ENCODE measurements around the gene ACTR5. TPM values are rescaled to one million over a fixed set of nuclear protein-coding genes. Genes with fewer than 3 reads are reported as not detected.

ACTR5 gene
- total and polyA plus RNA-seq, 4 donors, result 1.9 to 5.4 (median 4.0) TPM

DNA sequence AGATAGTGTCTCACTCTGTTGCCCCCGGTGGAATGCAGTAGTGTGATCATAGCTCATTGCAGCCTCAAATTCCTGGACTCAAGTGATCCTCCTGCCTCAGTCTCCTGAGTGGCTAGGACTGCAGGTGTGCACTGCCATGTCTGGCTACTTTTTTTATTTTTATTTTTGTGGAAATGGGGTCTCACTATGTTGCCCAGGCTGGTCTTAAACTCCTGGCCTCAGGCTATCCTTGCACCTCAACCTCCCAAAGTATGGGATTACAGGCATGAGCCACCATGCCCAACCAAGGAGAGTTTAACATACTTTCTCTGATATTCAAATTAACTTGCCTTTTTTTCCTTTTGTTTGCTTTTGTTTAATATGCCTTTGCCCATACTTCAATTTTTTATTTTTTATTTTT lies 10.4 kb upstream of the ACTR5 start:
- Histone ChIP-seq H3K27me3 (ENCODE audit: control insufficient read depth in 4 of 4, insufficient read depth in 4 of 4, low read length in 3 of 4) (peaks cover 0 to 11% (median 2%) of the 10 kb centered on the region in 4 donors), H3K9ac (ENCODE audit: low read depth in 1 of 2, low read length in 2 of 2) (no peak overlapping the region), H3K36me3 (ENCODE audit: control insufficient read depth in 4 of 4, insufficient read depth in 3 of 4, low read depth in 1 of 4, low read length in 3 of 4) (no peaks in the 10 kb centered on the region), H3K4me1 (ENCODE audit: control insufficient read depth in 4 of 4, insufficient read depth in 4 of 4, low read length in 3 of 4) (no peaks in the 10 kb centered on the region), H3K4me3 (ENCODE audit: low read depth in 1 of 3, low read length in 3 of 3) (no peak overlapping the region), H3K27ac (ENCODE audit: low read depth in 1 of 2, low read length in 2 of 2) (no peak overlapping the region), H3K9me3 (ENCODE audit: control insufficient read depth in 4 of 4, low read length in 3 of 4) (no peaks in the 10 kb centered on the region)
- TF ChIP-seq EGR1 (IDR thresholded peaks at IDR 0.05; ENCODE audit: low read depth in 2 of 2) (no peak), TAF1 (conservative IDR thresholded peaks at IDR 0.05) (no peak), RAD21 (IDR thresholded peaks at IDR 0.05) (no peak), GABPA (IDR thresholded peaks at IDR 0.05 in 1 of 2, conservative IDR thresholded peaks at IDR 0.05 in 1 of 2) (no peak), HNF4A (conservative IDR thresholded peaks at IDR 0.05) (no peak), HNF4G (IDR thresholded peaks at IDR 0.05) (no peak), FOXA1 (IDR thresholded peaks at IDR 0.05) (no peak), YY1 (IDR thresholded peaks at IDR 0.05) (no peak), JUND (IDR thresholded peaks at IDR 0.05) (no peak), SP1 (IDR thresholded peaks at IDR 0.05) (no peak)
- TF ChIP-seq, protein P1, sequence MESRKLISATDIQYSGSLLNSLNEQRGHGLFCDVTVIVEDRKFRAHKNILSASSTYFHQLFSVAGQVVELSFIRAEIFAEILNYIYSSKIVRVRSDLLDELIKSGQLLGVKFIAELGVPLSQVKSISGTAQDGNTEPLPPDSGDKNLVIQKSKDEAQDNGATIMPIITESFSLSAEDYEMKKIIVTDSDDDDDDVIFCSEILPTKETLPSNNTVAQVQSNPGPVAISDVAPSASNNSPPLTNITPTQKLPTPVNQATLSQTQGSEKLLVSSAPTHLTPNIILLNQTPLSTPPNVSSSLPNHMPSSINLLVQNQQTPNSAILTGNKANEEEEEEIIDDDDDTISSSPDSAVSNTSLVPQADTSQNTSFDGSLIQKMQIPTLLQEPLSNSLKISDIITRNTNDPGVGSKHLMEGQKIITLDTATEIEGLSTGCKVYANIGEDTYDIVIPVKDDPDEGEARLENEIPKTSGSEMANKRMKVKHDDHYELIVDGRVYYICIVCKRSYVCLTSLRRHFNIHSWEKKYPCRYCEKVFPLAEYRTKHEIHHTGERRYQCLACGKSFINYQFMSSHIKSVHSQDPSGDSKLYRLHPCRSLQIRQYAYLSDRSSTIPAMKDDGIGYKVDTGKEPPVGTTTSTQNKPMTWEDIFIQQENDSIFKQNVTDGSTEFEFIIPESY (IDR thresholded peaks at IDR 0.05), result no peak
- TF ChIP-seq, protein P2, sequence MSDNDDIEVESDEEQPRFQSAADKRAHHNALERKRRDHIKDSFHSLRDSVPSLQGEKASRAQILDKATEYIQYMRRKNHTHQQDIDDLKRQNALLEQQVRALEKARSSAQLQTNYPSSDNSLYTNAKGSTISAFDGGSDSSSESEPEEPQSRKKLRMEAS (IDR thresholded peaks at IDR 0.05), result no peak
- TF ChIP-seq, protein P3, sequence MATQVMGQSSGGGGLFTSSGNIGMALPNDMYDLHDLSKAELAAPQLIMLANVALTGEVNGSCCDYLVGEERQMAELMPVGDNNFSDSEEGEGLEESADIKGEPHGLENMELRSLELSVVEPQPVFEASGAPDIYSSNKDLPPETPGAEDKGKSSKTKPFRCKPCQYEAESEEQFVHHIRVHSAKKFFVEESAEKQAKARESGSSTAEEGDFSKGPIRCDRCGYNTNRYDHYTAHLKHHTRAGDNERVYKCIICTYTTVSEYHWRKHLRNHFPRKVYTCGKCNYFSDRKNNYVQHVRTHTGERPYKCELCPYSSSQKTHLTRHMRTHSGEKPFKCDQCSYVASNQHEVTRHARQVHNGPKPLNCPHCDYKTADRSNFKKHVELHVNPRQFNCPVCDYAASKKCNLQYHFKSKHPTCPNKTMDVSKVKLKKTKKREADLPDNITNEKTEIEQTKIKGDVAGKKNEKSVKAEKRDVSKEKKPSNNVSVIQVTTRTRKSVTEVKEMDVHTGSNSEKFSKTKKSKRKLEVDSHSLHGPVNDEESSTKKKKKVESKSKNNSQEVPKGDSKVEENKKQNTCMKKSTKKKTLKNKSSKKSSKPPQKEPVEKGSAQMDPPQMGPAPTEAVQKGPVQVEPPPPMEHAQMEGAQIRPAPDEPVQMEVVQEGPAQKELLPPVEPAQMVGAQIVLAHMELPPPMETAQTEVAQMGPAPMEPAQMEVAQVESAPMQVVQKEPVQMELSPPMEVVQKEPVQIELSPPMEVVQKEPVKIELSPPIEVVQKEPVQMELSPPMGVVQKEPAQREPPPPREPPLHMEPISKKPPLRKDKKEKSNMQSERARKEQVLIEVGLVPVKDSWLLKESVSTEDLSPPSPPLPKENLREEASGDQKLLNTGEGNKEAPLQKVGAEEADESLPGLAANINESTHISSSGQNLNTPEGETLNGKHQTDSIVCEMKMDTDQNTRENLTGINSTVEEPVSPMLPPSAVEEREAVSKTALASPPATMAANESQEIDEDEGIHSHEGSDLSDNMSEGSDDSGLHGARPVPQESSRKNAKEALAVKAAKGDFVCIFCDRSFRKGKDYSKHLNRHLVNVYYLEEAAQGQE (IDR thresholded peaks at IDR 0.05), result no peak
- TF ChIP-seq, protein P4, sequence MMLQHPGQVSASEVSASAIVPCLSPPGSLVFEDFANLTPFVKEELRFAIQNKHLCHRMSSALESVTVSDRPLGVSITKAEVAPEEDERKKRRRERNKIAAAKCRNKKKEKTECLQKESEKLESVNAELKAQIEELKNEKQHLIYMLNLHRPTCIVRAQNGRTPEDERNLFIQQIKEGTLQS (IDR thresholded peaks at IDR 0.05), result no peak
- TF ChIP-seq, protein P5, sequence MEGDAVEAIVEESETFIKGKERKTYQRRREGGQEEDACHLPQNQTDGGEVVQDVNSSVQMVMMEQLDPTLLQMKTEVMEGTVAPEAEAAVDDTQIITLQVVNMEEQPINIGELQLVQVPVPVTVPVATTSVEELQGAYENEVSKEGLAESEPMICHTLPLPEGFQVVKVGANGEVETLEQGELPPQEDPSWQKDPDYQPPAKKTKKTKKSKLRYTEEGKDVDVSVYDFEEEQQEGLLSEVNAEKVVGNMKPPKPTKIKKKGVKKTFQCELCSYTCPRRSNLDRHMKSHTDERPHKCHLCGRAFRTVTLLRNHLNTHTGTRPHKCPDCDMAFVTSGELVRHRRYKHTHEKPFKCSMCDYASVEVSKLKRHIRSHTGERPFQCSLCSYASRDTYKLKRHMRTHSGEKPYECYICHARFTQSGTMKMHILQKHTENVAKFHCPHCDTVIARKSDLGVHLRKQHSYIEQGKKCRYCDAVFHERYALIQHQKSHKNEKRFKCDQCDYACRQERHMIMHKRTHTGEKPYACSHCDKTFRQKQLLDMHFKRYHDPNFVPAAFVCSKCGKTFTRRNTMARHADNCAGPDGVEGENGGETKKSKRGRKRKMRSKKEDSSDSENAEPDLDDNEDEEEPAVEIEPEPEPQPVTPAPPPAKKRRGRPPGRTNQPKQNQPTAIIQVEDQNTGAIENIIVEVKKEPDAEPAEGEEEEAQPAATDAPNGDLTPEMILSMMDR (IDR thresholded peaks at IDR 0.05; ENCODE audit: low read depth, low read length, missing input control), result no peak
- 77% methylated on average over 1 of the region's 1 CpG for WGBS
- DNase-seq (ENCODE audit: low spot score), result no peak

DNA sequence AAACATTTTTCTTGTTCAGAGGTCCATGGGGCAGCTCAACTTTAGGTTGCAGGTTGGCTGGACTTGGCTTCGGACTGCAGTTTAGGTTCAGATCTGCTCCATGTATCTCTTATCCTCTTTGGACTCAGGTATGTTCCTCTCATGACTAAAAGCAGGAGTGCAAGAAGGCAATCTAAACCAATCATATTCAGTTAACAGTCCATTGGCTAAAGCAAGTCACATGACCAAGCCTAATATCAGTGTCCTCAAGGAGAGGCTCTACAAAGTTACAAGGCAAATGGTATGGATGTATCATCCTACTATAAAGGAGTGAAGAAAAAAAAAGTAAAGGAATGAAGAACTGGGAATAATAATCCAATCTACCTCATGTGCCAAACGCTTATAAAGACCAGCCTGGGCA lies 2.5 kb upstream of the ACTR5 start:
- Histone ChIP-seq H3K36me3 (ENCODE audit: control insufficient read depth in 4 of 4, insufficient read depth in 3 of 4, low read depth in 1 of 4, low read length in 3 of 4) (no peaks in the 10 kb centered on the region), H3K4me3 (ENCODE audit: low read depth in 1 of 3, low read length in 3 of 3) (no peak overlapping the region), H3K9ac (ENCODE audit: low read depth in 1 of 2, low read length in 2 of 2) (no peak overlapping the region), H3K27me3 (ENCODE audit: control insufficient read depth in 4 of 4, insufficient read depth in 4 of 4, low read length in 3 of 4) (peaks cover 0 to 7% (median 0%) of the 10 kb centered on the region in 4 donors), H3K27ac (ENCODE audit: low read depth in 1 of 2, low read length in 2 of 2) (no peak overlapping the region), H3K4me1 (ENCODE audit: control insufficient read depth in 4 of 4, insufficient read depth in 4 of 4, low read length in 3 of 4) (peaks cover 0 to 24% (median 15%) of the 10 kb centered on the region in 4 donors), H3K9me3 (ENCODE audit: control insufficient read depth in 4 of 4, low read length in 3 of 4) (no peaks in the 10 kb centered on the region)
- no peak for DNase-seq (ENCODE audit: low spot score)
- no peak for TF ChIP-seq FOXA1 (IDR thresholded peaks at IDR 0.05)
- TF ChIP-seq EGR1 (IDR thresholded peaks at IDR 0.05; ENCODE audit: low read depth in 2 of 2), result no peak
- no peak for TF ChIP-seq SP1 (IDR thresholded peaks at IDR 0.05)
- TF ChIP-seq RAD21 (IDR thresholded peaks at IDR 0.05), result no peak
- TF ChIP-seq, protein P4 (IDR thresholded peaks at IDR 0.05), result no peak
- no peak for TF ChIP-seq RXRA (IDR thresholded peaks at IDR 0.05)
- no peak for TF ChIP-seq TAF1 (conservative IDR thresholded peaks at IDR 0.05)
- TF ChIP-seq, protein P3 (IDR thresholded peaks at IDR 0.05), result no peak
- WGBS, result 95% methylated on average over 2 of the region's 2 CpGs

Data from liver (tissue), 9 donors.